Nephron (organoid): ENCODE measurements around the gene LGI4.

Experiments
- H3K27ac Mint-ChIP-seq, 3 experiments: 2 replicates each; pipeline ENCODE4 v1.8.0; 2020; ENCODE audit warnings: mixed read lengths in 3 of 3, mild to moderate bottlenecking in 2 of 3, moderate library complexity in 1 of 3
- H3K27me3 Mint-ChIP-seq: 2 replicates; pipeline ENCODE4 v1.8.0; 2021; ENCODE audit warnings: low read depth, mild to moderate bottlenecking, moderate library complexity, mixed read lengths
- H3K36me3 Mint-ChIP-seq: 2 replicates; pipeline ENCODE4 v1.8.0; 2020; ENCODE audit warnings: low read depth, mixed read lengths
- H3K4me1 Mint-ChIP-seq: 2 replicates; pipeline ENCODE4 v1.8.0; 2020; ENCODE audit warnings: mixed read lengths
- H3K4me3 Mint-ChIP-seq, 3 experiments: 2 replicates each; pipeline ENCODE4 v1.8.0; 2020; ENCODE audit warnings: mild to moderate bottlenecking in 3 of 3, mixed read lengths in 3 of 3, moderate library complexity in 2 of 3
- H3K9me3 Mint-ChIP-seq: 2 replicates; pipeline ENCODE4 v1.8.0; 2020; ENCODE audit warnings: mixed read lengths
- TF ChIP-seq, protein P1 (sequence below), 3 experiments: fragments of 200-600 bp; sonication (generic); IDR thresholded peaks; one replicate each; pipeline ENCODE4 v1.5.0; 2021; ENCODE audit warnings: antibody characterized with exemption in 3 of 3; ENCODE audit not compliant: unreplicated experiment in 3 of 3

LGI4 gene

GRCh38 chr19:35076657-35077056, 58.2 kb downstream of the LGI4 start:
- Mint-ChIP-seq H3K9me3 (no peaks in the 10 kb centered on the region), H3K27me3 (peaks cover 9% of the 10 kb centered on the region), H3K4me3 (no peak overlapping the region), H3K36me3 (no peaks in the 10 kb centered on the region), H3K4me1 (no peaks in the 10 kb centered on the region), H3K27ac (no peak overlapping the region)
- TF ChIP-seq, protein P1, sequence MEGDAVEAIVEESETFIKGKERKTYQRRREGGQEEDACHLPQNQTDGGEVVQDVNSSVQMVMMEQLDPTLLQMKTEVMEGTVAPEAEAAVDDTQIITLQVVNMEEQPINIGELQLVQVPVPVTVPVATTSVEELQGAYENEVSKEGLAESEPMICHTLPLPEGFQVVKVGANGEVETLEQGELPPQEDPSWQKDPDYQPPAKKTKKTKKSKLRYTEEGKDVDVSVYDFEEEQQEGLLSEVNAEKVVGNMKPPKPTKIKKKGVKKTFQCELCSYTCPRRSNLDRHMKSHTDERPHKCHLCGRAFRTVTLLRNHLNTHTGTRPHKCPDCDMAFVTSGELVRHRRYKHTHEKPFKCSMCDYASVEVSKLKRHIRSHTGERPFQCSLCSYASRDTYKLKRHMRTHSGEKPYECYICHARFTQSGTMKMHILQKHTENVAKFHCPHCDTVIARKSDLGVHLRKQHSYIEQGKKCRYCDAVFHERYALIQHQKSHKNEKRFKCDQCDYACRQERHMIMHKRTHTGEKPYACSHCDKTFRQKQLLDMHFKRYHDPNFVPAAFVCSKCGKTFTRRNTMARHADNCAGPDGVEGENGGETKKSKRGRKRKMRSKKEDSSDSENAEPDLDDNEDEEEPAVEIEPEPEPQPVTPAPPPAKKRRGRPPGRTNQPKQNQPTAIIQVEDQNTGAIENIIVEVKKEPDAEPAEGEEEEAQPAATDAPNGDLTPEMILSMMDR (IDR thresholded peaks at IDR 0.05; ENCODE audit: unreplicated experiment in 3 of 3) = no peak

DNA sequence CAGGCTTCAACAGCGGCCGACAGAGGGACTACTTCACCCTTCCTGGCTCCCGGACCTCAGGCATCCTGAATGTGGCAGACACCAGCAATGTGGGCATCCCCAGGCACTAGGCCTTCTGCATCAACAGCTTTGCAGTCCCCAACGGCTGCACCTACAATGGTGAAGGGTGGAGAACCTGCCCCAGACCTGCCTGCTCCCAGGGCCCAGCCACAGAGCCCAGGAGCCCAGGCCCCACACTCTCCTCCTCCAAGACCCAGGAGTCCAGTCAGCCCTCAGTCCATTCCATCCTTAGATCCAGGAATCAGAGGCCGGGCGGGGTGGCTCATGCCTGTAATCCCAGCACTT, 58.9 kb downstream of the LGI4 start:
- no peaks in the 10 kb centered on the region for H3K36me3 Mint-ChIP-seq
- H3K9me3 Mint-ChIP-seq = no peaks in the 10 kb centered on the region
- TF ChIP-seq, protein P1 (IDR thresholded peaks at IDR 0.05; ENCODE audit: unreplicated experiment in 3 of 3) = no peak
- H3K27me3 Mint-ChIP-seq = peaks cover 9% of the 10 kb centered on the region
- H3K4me1 Mint-ChIP-seq = no peaks in the 10 kb centered on the region
- H3K27ac Mint-ChIP-seq = no peak overlapping the region
- no peak overlapping the region for H3K4me3 Mint-ChIP-seq

GRCh38 chr19:35075202-35076025, 59.4 kb downstream of the LGI4 start:
- peaks cover 9% of the 10 kb centered on the region for H3K27me3 Mint-ChIP-seq
- H3K27ac Mint-ChIP-seq = no peak overlapping the region
- H3K4me1 Mint-ChIP-seq = no peaks in the 10 kb centered on the region
- TF ChIP-seq, protein P1 (IDR thresholded peaks at IDR 0.05; ENCODE audit: unreplicated experiment in 3 of 3) = no peak
- H3K36me3 Mint-ChIP-seq = no peaks in the 10 kb centered on the region
- no peaks in the 10 kb centered on the region for H3K9me3 Mint-ChIP-seq
- no peak overlapping the region for H3K4me3 Mint-ChIP-seq
